DND-41 (cell line): ENCODE measurements around the gene RARS2.

Experiments used
- ATAC-seq: fragments of 200-7000 bp; cut with Tn5 transposase; 3 replicates; pipeline ENCODE4 v1.9.1; 2021; ENCODE audit warnings: low read depth; ENCODE audit not compliant: insufficient read depth
- DNase-seq: peaks from one replicate; pipeline ENCODE4 v3.0.0-alpha.2; 2020
- H2AFZ ChIP-seq: 2 replicates; pipeline ENCODE4 v1.6.0; 2012; ENCODE audit warnings: low read depth, low read length
- H3K27ac ChIP-seq: 2 replicates; pipeline ENCODE4 v1.5.1; 2012; ENCODE audit warnings: low read length, inconsistent platforms
- H3K27me3 ChIP-seq: fragments of 200-600 bp; sonication (generic); 2 replicates; pipeline ENCODE4 v1.6.0; 2012; ENCODE audit warnings: low read length, mild to moderate bottlenecking, inconsistent platforms; ENCODE audit not compliant: insufficient read depth, poor library complexity
- H3K36me3 ChIP-seq: 2 replicates; pipeline ENCODE4 v1.5.1; 2012; ENCODE audit warnings: low read length, inconsistent platforms; ENCODE audit not compliant: insufficient read depth
- H3K4me1 ChIP-seq: 2 replicates; pipeline ENCODE4 v1.5.1; 2012; ENCODE audit warnings: mild to moderate bottlenecking, low read length; ENCODE audit not compliant: insufficient read depth
- H3K4me2 ChIP-seq: 2 replicates; pipeline ENCODE4 v1.6.0; 2012; ENCODE audit warnings: mild to moderate bottlenecking, moderate library complexity, low read length, inconsistent platforms; ENCODE audit not compliant: insufficient read depth
- H3K4me3 ChIP-seq, 2 experiments: fragments of 200-600 bp in 1 of 2; shearing (Covaris generic) in 1 of 2; 2 replicates each; pipeline ENCODE4 v1.5.1; 2012 to 2016; ENCODE audit warnings: inconsistent platforms in 2 of 2, low read length in 2 of 2, mild to moderate bottlenecking in 2 of 2, low read depth in 1 of 2, moderate library complexity in 1 of 2
- H3K79me2 ChIP-seq: 2 replicates; pipeline ENCODE4 v1.6.0; 2012; ENCODE audit warnings: low read length, inconsistent platforms; ENCODE audit not compliant: insufficient read depth
- H3K9ac ChIP-seq: 2 replicates; pipeline ENCODE4 v1.6.0; 2012; ENCODE audit warnings: low read depth, mild to moderate bottlenecking, inconsistent platforms, low read length, moderate library complexity
- H3K9me3 ChIP-seq: 2 replicates; pipeline ENCODE4 v1.5.1; 2012; ENCODE audit warnings: low read length, moderate library complexity, mild to moderate bottlenecking, inconsistent platforms; ENCODE audit not compliant: insufficient read depth, severe bottlenecking
- H4K20me1 ChIP-seq: 2 replicates; pipeline ENCODE4 v1.6.0; 2012; ENCODE audit warnings: low read length; ENCODE audit not compliant: insufficient read depth
- CTCF ChIP-seq: IDR thresholded peaks from 2 replicates; pipeline ENCODE4 v1.5.1; 2012; ENCODE audit warnings: borderline replicate concordance, low read length, moderate library complexity, mild to moderate bottlenecking; ENCODE audit not compliant: poor library complexity, severe bottlenecking; ENCODE audit errors: extremely low read depth
- EZH2 ChIP-seq: IDR thresholded peaks from 3 replicates; pipeline ENCODE4 v1.6.1; 2012; ENCODE audit warnings: borderline replicate concordance, low read depth, mild to moderate bottlenecking, moderate library complexity, low read length, inconsistent platforms; ENCODE audit not compliant: severe bottlenecking

RARS2 gene

GRCh38 chr6:87543696-87544473 lies 45.9 kb downstream of the RARS2 start:
- Histone ChIP-seq H3K4me2 (no peak overlapping the region), H3K27me3 (no peaks in the 10 kb centered on the region), H3K4me1 (no peaks in the 10 kb centered on the region), H3K4me3 (no peak overlapping the region), H2AFZ (no peak overlapping the region), H3K9me3 (peaks cover 3% of the 10 kb centered on the region), H3K27ac (no peak overlapping the region), H3K36me3 (peaks cover 71% of the 10 kb centered on the region), H3K9ac (no peak overlapping the region), H3K79me2 (no peaks in the 10 kb centered on the region), H4K20me1 (no peaks in the 10 kb centered on the region)
- DNase-seq (no peak), ATAC-seq (no peak)
- no peak for TF ChIP-seq CTCF
- TF ChIP-seq EZH2, result no peak

DNA sequence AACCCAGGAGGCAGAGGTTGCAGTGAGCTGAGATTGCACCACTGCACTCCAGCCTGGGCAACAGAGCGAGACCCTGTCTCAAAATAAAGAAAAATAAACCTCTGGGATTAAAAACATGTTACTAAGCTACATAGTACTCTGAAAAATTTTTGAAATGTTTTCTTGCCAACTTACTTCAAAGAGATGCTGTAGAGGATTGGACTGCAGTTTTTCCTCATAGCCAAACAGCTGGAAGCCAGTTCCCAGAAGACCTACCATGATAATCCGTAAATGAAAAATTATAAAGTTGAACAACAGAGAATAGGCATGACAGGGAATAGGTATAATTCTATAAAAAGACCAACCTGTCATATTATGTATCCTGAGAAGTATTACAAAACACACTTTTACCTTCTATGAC lies 48.0 kb downstream of the RARS2 start:
- no peak overlapping the region for H2AFZ ChIP-seq
- DNase-seq (no peak), ATAC-seq (no peak)
- H3K4me1 ChIP-seq, result no peaks in the 10 kb centered on the region
- H3K27ac ChIP-seq, result no peak overlapping the region
- no peaks in the 10 kb centered on the region for H4K20me1 ChIP-seq
- H3K9ac ChIP-seq, result no peak overlapping the region
- H3K9me3 ChIP-seq, result peaks cover 3% of the 10 kb centered on the region
- no peak overlapping the region for H3K4me2 ChIP-seq
- H3K79me2 ChIP-seq, result no peaks in the 10 kb centered on the region
- no peak for TF ChIP-seq EZH2
- TF ChIP-seq CTCF, result no peak
- H3K27me3 ChIP-seq, result no peaks in the 10 kb centered on the region
- no peak overlapping the region for H3K4me3 ChIP-seq
- peaks cover 60% of the 10 kb centered on the region for H3K36me3 ChIP-seq

DNA sequence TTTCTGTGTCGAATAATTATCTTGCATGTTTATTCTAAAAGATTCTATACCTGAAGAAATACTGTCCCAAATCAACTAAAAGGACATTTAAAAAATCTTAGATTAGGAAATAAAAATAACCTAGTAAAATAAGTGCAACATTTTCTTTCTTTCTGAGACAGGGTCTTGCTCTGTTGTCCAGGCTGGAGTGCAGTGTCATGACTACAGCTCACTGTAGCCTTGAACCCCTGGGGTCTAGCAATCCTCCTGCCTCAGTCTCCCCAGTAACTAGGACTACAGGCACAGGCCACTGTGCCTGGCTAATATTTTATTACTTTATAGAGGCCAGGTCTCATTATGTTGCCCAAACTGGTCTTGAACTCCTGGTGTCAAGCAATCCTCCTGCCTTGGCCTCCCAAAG lies 48.7 kb downstream of the RARS2 start:
- Histone ChIP-seq H4K20me1 (no peaks in the 10 kb centered on the region), H3K27me3 (no peaks in the 10 kb centered on the region), H2AFZ (no peak overlapping the region), H3K4me2 (no peak overlapping the region), H3K36me3 (peaks cover 53% of the 10 kb centered on the region), H3K4me3 (no peak overlapping the region), H3K9ac (no peak overlapping the region), H3K9me3 (peaks cover 3% of the 10 kb centered on the region), H3K27ac (no peak overlapping the region), H3K79me2 (no peaks in the 10 kb centered on the region), H3K4me1 (no peaks in the 10 kb centered on the region)
- DNase-seq (no peak), ATAC-seq (no peak)
- TF ChIP-seq CTCF (no peak), EZH2 (no peak)

DNA sequence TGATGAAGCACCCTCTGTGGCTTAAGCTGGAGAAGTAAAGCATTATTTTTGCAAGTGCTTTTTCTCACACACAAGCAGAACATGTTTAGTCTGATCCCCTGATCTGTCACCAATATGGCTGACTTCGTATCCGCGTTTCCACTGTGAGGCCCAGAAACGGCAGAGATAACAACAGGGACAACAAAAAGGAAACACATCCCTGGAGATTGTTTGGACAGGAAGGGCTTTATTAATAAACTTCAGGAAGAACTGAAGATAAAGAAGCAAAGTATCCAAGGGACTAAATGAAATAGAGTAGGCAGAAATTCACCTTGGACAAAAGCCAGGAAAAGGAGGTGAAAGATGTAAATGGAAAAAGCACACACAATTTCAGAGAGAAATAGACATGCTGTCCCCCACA lies 49.2 kb downstream of the RARS2 start:
- Histone ChIP-seq H3K4me1 (no peaks in the 10 kb centered on the region), H3K9me3 (peaks cover 3% of the 10 kb centered on the region), H3K9ac (no peak overlapping the region), H3K36me3 (peaks cover 49% of the 10 kb centered on the region), H3K27ac (no peak overlapping the region), H4K20me1 (no peaks in the 10 kb centered on the region), H3K4me2 (no peak overlapping the region), H3K4me3 (no peak overlapping the region), H2AFZ (no peak overlapping the region), H3K27me3 (no peaks in the 10 kb centered on the region), H3K79me2 (no peaks in the 10 kb centered on the region)
- DNase-seq (no peak), ATAC-seq (no peak)
- TF ChIP-seq EZH2, result no peak
- TF ChIP-seq CTCF, result no peak
